ENCODE data around the gene FMR1.

The FMR1 gene

DNA sequence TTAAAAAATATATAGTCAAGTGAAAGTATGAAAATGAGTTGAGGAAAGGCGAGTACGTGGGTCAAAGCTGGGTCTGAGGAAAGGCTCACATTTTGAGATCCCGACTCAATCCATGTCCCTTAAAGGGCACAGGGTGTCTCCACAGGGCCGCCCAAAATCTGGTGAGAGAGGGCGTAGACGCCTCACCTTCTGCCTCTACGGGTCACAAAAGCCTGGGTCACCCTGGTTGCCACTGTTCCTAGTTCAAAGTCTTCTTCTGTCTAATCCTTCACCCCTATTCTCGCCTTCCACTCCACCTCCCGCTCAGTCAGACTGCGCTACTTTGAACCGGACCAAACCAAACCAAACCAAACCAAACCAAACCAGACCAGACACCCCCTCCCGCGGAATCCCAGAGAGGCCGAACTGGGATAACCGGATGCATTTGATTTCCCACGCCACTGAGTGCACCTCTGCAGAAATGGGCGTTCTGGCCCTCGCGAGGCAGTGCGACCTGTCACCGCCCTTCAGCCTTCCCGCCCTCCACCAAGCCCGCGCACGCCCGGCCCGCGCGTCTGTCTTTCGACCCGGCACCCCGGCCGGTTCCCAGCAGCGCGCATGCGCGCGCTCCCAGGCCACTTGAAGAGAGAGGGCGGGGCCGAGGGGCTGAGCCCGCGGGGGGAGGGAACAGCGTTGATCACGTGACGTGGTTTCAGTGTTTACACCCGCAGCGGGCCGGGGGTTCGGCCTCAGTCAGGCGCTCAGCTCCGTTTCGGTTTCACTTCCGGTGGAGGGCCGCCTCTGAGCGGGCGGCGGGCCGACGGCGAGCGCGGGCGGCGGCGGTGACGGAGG, at the start of gene FMR1:
TSS of gene FMR1 (plus strand) at position 728 of the 831 bp plus-strand sequence. CDS start 261 bp downstream, outside the sequence.
- DNase-seq (ENCODE audit: low read depth in 4 of 4, low spot score in 1 of 4) = peak; percentile 65 to 86 (median 77)

DNA sequence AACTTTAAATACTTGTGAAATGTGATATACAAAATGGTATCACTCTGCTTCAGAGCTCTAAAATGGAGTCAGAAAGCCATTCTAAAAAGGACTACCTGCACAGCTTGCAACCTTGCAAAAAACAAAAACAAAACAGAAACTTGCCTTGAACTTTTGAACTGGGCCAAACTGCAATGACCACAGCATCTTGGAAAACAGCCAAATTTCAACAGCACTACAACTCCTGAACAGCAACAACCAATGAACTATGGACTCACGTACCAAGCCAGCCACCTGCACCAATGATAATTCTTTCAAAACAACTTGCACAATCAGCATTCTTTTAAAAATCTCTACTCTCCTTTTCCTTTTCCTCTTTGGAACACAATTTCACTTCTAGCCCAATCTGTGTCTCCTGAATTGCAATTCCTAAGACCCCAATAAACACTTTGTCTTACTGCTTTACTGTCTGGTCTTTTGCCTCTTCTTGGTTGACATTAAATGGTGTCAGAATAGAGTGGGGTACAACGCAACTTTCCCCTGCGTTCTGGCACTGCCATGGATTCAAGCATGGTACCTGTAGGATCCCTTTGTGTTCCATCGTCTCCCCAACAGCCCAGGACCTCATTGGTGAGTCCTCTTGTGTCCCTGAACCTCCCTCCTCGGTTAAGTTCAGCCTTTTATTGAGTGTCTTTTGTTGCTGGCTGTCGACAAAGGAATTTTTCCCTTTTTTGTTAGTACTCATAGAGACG, 35.7 kb upstream of the FMR1 start:
- no peak for DNase-seq (ENCODE audit: low read depth in 4 of 4, low spot score in 1 of 4)

- DNase-seq (ENCODE audit: low read depth in 4 of 4, low spot score in 1 of 4) = no peak
These were observed 34.7 kb upstream of the FMR1 start for GRCh38 chrX:147876849-147877646.

- no peak for DNase-seq (ENCODE audit: low read depth in 4 of 4, low spot score in 1 of 4)
These were observed 34.0 kb upstream of the FMR1 start for GRCh38 chrX:147877726-147878125.

DNA sequence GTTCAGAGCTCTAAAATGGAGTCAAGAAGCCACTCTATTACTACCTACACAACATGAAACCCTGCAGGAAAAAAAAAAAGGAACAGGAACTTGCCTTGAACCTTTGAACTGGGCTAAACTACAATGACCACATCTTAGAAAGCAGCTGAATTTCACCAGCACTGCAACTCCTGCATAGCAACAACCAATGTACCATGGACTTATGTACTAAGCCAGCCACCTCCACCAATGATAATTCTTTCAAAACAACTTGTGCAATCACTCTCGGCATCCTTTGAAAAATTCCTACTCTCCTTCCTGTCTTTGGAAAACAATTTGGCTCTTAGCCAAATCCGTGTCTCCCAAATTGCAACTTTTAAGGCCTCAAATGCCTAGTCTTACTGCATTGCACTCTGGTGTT, 26.8 kb upstream of the FMR1 start:
- no peak for DNase-seq (ENCODE audit: low read depth in 4 of 4, low spot score in 1 of 4)

DNA sequence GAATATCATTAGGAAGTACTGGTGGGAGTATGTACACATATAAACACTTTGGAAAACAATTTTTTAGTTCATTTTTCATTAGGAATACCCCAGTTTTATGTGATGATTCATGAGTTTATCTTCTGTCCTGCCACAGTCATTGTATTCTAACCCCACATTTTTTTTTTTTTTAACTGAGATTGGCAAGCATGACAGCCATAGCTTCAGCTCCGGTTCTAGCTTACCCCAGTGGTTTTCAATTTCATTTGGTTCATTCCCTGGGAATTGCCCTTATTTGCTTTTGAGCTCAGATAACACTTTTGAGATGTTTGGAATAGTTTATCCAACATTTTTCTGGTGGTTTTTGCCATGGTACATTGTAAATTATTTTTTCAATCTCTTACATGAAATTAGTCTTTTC, 21.0 kb upstream of the FMR1 start:
- no peak for DNase-seq (ENCODE audit: low read depth in 4 of 4, low spot score in 1 of 4)

- no peak for DNase-seq (ENCODE audit: low read depth in 4 of 4, low spot score in 1 of 4)
These were observed 19.8 kb upstream of the FMR1 start for GRCh38 chrX:147891896-147892295.

GRCh38 chrX:147893741-147894140, 18.0 kb upstream of the FMR1 start:
- no peak for DNase-seq (ENCODE audit: low read depth in 4 of 4, low spot score in 1 of 4)

DNA sequence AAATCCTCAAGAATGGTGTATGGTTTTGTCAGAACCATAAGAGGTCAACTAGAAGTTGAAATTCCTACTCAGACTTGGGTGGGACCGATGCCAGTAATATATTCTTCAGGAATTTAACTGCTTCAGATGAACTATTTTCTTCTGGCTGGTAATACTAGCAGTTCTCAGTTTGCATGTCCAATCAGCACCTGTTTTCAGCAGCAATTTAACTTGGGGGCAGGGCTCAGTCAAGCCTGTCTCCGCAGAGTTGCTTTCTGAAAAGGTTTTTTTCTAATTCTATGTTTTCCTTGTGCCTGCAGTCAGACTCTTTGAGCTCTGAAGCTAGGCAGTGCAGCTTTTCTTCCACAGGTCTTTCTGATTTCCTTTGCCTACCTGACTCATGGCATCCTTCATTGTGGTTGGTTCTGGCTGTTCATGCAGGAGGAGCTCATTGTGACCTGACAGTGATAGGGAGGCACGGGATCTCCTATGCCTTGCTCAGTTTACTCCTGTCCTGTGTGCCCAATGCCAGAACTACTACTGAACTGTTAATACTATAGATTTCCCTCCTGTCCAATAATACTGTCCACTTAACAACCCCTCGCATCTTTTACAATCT, 17.3 kb upstream of the FMR1 start:
- DNase-seq (ENCODE audit: low read depth in 4 of 4, low spot score in 1 of 4) = no peak

- no peak for DNase-seq (ENCODE audit: low read depth in 4 of 4, low spot score in 1 of 4)
These were observed 14.6 kb upstream of the FMR1 start for GRCh38 chrX:147897117-147897516.

DNA sequence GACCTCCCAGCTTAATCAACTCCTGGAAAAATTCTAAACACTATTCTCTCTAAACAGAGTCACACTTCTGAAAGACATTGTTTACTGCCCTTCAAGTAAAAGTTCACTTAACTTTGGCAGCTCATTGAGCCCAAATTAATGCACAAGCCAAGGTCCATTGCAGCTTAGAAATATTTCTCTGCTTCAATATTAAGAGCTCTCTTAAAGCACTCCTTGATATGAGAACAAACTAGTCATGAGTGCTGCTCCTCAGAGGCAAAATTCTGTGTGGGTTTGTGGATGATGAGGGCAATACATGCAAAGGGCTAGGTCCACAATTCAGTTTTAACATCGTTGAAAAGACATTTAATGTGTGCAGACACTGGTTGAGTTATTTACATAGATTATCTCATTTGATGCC, 12.8 kb upstream of the FMR1 start:
- no peak for DNase-seq (ENCODE audit: low read depth in 4 of 4, low spot score in 1 of 4)

- DNase-seq (ENCODE audit: low read depth in 4 of 4, low spot score in 1 of 4) = no peak
These were observed 12.2 kb upstream of the FMR1 start for GRCh38 chrX:147899379-147900114.

- no peak for DNase-seq (ENCODE audit: low read depth in 4 of 4, low spot score in 1 of 4)
These were observed 11.4 kb upstream of the FMR1 start for GRCh38 chrX:147900349-147900748.

GRCh38 chrX:147901461-147902126, 10.1 kb upstream of the FMR1 start:
- no peak for DNase-seq (ENCODE audit: low read depth in 4 of 4, low spot score in 1 of 4)

DNA sequence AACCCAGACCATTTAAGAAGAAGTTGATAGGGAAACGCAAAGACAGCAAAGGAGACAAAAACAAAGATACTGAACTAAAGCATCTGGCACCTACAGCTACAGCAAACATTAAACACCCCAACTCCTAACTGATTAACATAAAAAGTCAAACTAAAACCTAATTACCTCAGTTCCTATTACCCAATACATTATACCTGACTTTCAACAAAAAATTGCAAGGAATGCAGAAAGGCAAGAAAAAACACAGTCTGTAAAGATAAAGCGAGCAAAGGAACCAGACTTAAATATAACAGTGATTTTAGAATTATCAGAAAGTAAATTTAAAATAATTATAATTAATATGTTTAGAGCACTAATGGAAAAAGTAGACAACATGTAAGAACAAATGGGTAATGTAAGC, 9.4 kb upstream of the FMR1 start:
- no peak for DNase-seq (ENCODE audit: low read depth in 4 of 4, low spot score in 1 of 4)

- DNase-seq (ENCODE audit: low read depth in 4 of 4, low spot score in 1 of 4) = no peak
These were observed 3.6 kb upstream of the FMR1 start for GRCh38 chrX:147908106-147908505.

GRCh38 chrX:147910607-147911006, 1.1 kb upstream of the FMR1 start:
- no peak for DNase-seq (ENCODE audit: low read depth in 4 of 4, low spot score in 1 of 4)

DNA sequence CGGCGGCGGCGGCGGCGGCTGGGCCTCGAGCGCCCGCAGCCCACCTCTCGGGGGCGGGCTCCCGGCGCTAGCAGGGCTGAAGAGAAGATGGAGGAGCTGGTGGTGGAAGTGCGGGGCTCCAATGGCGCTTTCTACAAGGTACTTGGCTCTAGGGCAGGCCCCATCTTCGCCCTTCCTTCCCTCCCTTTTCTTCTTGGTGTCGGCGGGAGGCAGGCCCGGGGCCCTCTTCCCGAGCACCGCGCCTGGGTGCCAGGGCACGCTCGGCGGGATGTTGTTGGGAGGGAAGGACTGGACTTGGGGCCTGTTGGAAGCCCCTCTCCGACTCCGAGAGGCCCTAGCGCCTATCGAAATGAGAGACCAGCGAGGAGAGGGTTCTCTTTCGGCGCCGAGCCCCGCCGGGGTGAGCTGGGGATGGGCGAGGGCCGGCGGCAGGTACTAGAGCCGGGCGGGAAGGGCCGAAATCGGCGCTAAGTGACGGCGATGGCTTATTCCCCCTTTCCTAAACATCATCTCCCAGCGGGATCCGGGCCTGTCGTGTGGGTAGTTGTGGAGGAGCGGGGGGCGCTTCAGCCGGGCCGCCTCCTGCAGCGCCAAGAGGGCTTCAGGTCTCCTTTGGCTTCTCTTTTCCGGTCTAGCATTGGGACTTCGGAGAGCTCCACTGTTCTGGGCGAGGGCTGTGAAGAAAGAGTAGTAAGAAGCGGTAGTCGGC, 528 bp downstream of the FMR1 start:
- peak in 1 of 4 experiments; percentile 11 for DNase-seq (ENCODE audit: low read depth in 4 of 4, low spot score in 1 of 4)

- DNase-seq (ENCODE audit: low read depth in 4 of 4, low spot score in 1 of 4) = no peak
These were observed 1.9 kb downstream of the FMR1 start for GRCh38 chrX:147913570-147913969.

Measured in stimulated activated CD4-positive, alpha-beta T cell treated with anti-CD3 and anti-CD28 coated beads, Interleukin-1b, Interleukin-23, amount 100 ng/mL, for 24 hours (primary cell).